HFF-Myc (cell line): Measurements from ENCODE around the gene SLC26A2.

Source experiments
- DNase-seq: peaks from one replicate; pipeline ENCODE4 v3.0.0-alpha.2; 2011; ENCODE audit warnings: low read depth; ENCODE audit errors: extremely low read depth
- H3K4me3 ChIP-seq: replicated peaks from 2 replicates; pipeline ENCODE4 v1.5.1; 2011; ENCODE audit warnings: low read depth, mild to moderate bottlenecking, control low read depth, low read length
- CTCF ChIP-seq: IDR thresholded peaks from 2 replicates; pipeline ENCODE4 v1.5.1; 2012; ENCODE audit warnings: mild to moderate bottlenecking, low read depth, low read length, control low read depth; ENCODE audit errors: missing control alignments

SLC26A2 gene

GRCh38 chr5:150000256-150000989 is 39.9 kb downstream of the SLC26A2 start, which contains the start of the genes HMGXB3 and TIGD6:
TSS of gene HMGXB3 (plus strand) at chr5:150000739. CDS start at chr5:150004853, 4,114 bp downstream.
TSS of gene TIGD6 (minus strand) at chr5:150000654. CDS start at chr5:149996348, 4,306 bp downstream.
- DNase-seq = peak; percentile 85
- no peak for TF ChIP-seq CTCF
- H3K4me3 ChIP-seq = peak within 1 kb of the TSS; percentile 62

GRCh38 chr5:150000990-150001659 is 40.6 kb downstream of the SLC26A2 start:
- peak overlapping the region; percentile 62 for H3K4me3 ChIP-seq
- DNase-seq = no peak
- no peak for TF ChIP-seq CTCF

DNA sequence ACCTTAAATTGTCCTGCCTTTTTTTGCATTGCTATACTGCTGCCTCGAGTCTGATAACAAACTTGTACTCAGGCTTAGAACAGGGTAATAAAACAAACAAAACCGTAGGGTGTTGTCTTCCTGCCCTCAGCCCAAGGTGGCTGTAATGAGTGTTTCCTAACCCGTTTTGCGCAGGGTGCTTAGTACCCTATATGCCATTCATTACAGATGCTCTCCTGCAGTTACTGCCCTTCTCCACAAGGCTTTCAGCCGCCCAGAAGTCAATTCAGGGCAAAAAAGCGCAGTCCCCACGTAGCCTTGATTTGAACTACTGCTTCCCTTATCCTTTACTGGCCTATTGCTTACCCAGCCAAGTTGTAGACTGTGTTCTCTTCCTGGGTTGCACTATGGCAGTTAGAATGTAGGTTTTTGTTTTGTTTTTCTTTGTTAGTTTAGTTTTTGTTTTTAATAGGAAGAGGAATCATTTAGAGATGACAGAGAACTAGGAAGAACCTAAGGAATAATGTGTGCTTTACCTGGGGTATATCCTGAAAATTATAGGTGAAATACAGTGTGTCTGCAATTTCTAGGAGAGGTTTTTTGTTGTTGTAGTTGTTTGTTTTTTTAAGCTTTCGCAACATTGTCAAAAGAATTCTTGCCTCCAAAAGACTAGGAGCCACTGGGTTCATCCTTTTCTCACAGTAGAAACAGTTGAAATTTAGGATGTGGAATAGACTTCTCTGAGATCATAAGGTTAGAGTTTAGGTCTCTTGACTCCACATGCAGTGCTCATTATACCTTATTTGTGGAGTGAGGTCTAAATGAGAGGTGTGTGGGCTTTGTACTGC is 41.3 kb downstream of the SLC26A2 start:
- H3K4me3 ChIP-seq = peak overlapping the region; percentile 62
- TF ChIP-seq CTCF = peak; percentile 65
- DNase-seq = peak; percentile 43

- H3K4me3 ChIP-seq = no peak overlapping the region
- DNase-seq = no peak
- no peak for TF ChIP-seq CTCF
Measured at GRCh38 chr5:150006318-150006717, 45.8 kb downstream of the SLC26A2 start.

- no peak for TF ChIP-seq CTCF
- no peak overlapping the region for H3K4me3 ChIP-seq
- DNase-seq = no peak
Measured at GRCh38 chr5:150007050-150007449, 46.5 kb downstream of the SLC26A2 start.

GRCh38 chr5:150009671-150010387 is 49.3 kb downstream of the SLC26A2 start:
- peak; percentile 46 for DNase-seq
- H3K4me3 ChIP-seq = no peak overlapping the region
- TF ChIP-seq CTCF = no peak
